GM13976 (cell line): Measurements from ENCODE around the gene SLC2A13.

Source experiments
- DNase-seq: peaks from one replicate; pipeline ENCODE4 v3.0.0; 2012; ENCODE audit warnings: low spot score
- CTCF ChIP-seq: IDR thresholded peaks from 2 replicates; pipeline ENCODE4 v1.5.1; 2012; ENCODE audit warnings: borderline replicate concordance, mild to moderate bottlenecking; ENCODE audit not compliant: insufficient read depth; ENCODE audit errors: extremely low read depth, missing control alignments, control extremely low read depth
- in situ Hi-C: fragments of 300-500 bp; cut with MboI; formaldehyde crosslinking; loops from one replicate; pipeline ENCODE4 v1.12.0; 2022; ENCODE audit warnings: low sequenced_read_pairs, mixed read lengths, inconsistent platforms; ENCODE audit not compliant: unreplicated experiment

SLC2A13 gene

GRCh38 chr12:40028296-40028695 lies 77.6 kb downstream of the SLC2A13 start:
- DNase-seq: no peak
- no peak for TF ChIP-seq CTCF
- in situ Hi-C loops: no loop called here

- in situ Hi-C loops: no loop called here
Measured at GRCh38 chr12:40022850-40023249, 83.0 kb downstream of the SLC2A13 start.

GRCh38 chr12:40020261-40020691 lies 85.6 kb downstream of the SLC2A13 start:
- TF ChIP-seq CTCF: no peak
- in situ Hi-C loops: no loop called here
- no peak for DNase-seq

More at GRCh38 chr12:40022850-40023249, 83.0 kb downstream of the SLC2A13 start:
- TF ChIP-seq CTCF: no peak
- no peak for DNase-seq

- in situ Hi-C loops: loop anchor here (10.0 kb wide), 1 partner anchor 297 kb away; no protein-coding TSS in a partner anchor
- TF ChIP-seq CTCF: no peak
- no peak for DNase-seq
Measured at GRCh38 chr12:40017488-40017887, 88.4 kb downstream of the SLC2A13 start.

GRCh38 chr12:40016980-40017379 lies 88.9 kb downstream of the SLC2A13 start:
- no peak for TF ChIP-seq CTCF
- DNase-seq: no peak
- in situ Hi-C loops: loop anchor here (10.0 kb wide), 1 partner anchor 298 kb away; no protein-coding TSS in a partner anchor

GRCh38 chr12:40015881-40016280 lies 90.0 kb downstream of the SLC2A13 start:
- no peak for TF ChIP-seq CTCF
- no peak for DNase-seq
- in situ Hi-C loops: loop anchor here (10.0 kb wide), 1 partner anchor 299 kb away; no protein-coding TSS in a partner anchor

GRCh38 chr12:40015345-40015744 lies 90.5 kb downstream of the SLC2A13 start:
- no peak for DNase-seq
- no peak for TF ChIP-seq CTCF
- in situ Hi-C loops: loop anchor here (10.0 kb wide), 1 partner anchor 299 kb away; no protein-coding TSS in a partner anchor
